Activated T-cell treated with anti-CD3 and anti-CD28 coated beads, Interleukin-2, amount 50 U/mL, for 24 hours (primary cell): ENCODE results near the gene EGFLAM.

Source experiments
- DNase-seq: peaks from one replicate; pipeline ENCODE4 v3.0.0-alpha.2; 2020
- H3K27ac Mint-ChIP-seq: 2 replicates; pipeline ENCODE4 v1.8.0; 2020; ENCODE audit warnings: mild to moderate bottlenecking, mixed read lengths
- H3K27me3 Mint-ChIP-seq: 2 replicates; pipeline ENCODE4 v1.8.0; 2020; ENCODE audit warnings: mixed read lengths
- H3K36me3 Mint-ChIP-seq: 2 replicates; pipeline ENCODE4 v1.8.0; 2020; ENCODE audit warnings: low read depth, mixed read lengths
- H3K4me1 Mint-ChIP-seq: 2 replicates; pipeline ENCODE4 v1.8.0; 2020; ENCODE audit warnings: low read depth, mixed read lengths
- H3K4me3 Mint-ChIP-seq: 2 replicates; pipeline ENCODE4 v1.8.0; 2020; ENCODE audit warnings: mild to moderate bottlenecking, moderate library complexity, mixed read lengths
- H3K9me3 Mint-ChIP-seq: 2 replicates; pipeline ENCODE4 v1.8.0; 2020; ENCODE audit warnings: mixed read lengths

EGFLAM gene

DNA sequence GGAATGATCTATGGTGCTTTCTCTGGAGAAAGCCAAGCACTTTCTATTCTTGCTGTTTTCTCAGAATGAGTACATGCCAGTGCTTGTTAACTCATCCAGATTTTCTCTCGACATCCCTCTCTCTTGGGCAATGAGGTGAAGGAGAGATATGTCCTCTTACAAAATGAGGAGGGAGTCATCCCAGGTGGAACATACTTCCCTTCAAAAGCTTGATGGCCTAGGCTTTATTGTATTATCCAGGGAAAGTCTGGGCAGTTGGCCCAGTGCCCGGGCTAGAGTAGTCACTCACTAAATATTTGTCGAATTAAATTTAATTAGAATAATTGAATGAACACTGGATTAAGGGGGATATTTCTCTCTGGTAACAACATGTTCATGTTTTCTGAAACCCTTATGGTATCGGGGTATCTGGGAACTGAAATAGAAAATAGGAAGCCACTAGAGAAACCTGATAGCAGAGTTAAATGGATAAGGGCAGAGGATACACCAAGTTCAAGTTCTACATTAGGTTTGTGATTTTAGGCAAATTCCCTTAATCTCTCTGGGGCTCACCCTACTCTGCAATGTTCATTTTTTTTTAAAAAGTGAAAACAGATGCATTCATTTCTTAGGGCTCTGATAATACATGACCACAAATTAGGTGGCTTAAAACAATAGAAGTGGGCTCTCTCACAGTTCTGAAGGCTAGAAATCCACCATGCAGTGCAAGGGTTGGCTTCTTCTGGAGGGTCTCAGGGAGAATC is 198.5 kb downstream of the EGFLAM start:
- Mint-ChIP-seq H3K4me1 (peaks cover 24% of the 10 kb centered on the region), H3K36me3 (no peaks in the 10 kb centered on the region), H3K27ac (no peak overlapping the region), H3K4me3 (no peak overlapping the region), H3K9me3 (no peaks in the 10 kb centered on the region), H3K27me3 (peaks cover 85% of the 10 kb centered on the region)
- no peak for DNase-seq

DNA sequence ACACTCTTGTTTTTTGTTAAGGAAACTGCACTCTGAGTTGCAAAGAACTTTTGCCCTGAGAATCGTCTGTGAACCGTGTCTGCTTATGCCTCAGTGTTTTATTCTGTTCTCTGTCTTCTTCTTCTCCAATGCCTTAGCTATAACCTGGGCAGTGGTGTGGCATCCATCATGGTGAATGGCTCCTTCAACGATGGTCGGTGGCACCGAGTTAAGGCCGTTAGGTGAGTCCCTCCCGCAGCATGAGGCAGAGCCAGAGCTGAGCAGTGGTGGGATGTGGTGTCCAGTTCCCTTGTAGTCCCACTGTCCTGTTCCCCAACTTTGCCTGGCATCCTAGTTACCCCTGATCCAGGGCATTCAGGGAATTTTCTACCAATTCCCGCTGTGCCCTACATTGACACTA is 199.8 kb downstream of the EGFLAM start:
- no peak for DNase-seq
- H3K4me3 Mint-ChIP-seq, result no peak overlapping the region
- peaks cover 15% of the 10 kb centered on the region for H3K4me1 Mint-ChIP-seq
- H3K27ac Mint-ChIP-seq, result no peak overlapping the region
- H3K9me3 Mint-ChIP-seq, result no peaks in the 10 kb centered on the region
- no peaks in the 10 kb centered on the region for H3K36me3 Mint-ChIP-seq
- H3K27me3 Mint-ChIP-seq, result peaks cover 84% of the 10 kb centered on the region

DNA sequence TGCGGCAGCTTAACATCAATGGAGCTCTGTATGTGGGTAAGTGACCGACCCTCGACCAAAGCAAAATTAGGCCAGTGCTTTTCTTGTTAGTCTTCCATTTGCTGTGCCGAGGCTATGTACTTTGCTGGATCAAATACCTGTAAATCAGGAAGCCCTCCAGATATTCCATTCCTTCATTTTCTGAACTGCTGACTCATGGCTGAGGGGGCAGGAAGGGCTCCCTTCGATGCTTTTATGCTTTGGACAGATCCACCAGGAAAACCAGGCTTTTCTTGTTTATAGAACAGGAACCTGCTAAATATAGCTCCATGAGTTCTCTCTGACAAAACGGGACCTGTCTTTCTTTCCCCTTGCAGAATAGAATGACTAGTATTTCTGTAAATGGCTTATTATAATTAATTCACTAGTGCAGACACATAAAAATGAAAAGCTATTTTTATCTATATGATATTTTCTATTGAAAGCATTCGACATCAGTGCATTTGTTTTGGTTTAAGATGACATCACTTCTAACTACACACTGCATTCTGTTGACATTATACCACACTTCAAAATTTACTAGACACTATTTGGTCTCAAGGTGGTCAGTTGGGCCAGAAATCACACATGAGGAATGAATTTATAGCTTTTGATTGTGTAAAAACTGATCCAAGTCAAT is 204.7 kb downstream of the EGFLAM start:
- H3K36me3 Mint-ChIP-seq, result no peaks in the 10 kb centered on the region
- no peaks in the 10 kb centered on the region for H3K4me1 Mint-ChIP-seq
- no peak overlapping the region for H3K4me3 Mint-ChIP-seq
- H3K27ac Mint-ChIP-seq, result no peak overlapping the region
- no peaks in the 10 kb centered on the region for H3K9me3 Mint-ChIP-seq
- H3K27me3 Mint-ChIP-seq, result peaks cover 62% of the 10 kb centered on the region
- DNase-seq, result no peak

DNA sequence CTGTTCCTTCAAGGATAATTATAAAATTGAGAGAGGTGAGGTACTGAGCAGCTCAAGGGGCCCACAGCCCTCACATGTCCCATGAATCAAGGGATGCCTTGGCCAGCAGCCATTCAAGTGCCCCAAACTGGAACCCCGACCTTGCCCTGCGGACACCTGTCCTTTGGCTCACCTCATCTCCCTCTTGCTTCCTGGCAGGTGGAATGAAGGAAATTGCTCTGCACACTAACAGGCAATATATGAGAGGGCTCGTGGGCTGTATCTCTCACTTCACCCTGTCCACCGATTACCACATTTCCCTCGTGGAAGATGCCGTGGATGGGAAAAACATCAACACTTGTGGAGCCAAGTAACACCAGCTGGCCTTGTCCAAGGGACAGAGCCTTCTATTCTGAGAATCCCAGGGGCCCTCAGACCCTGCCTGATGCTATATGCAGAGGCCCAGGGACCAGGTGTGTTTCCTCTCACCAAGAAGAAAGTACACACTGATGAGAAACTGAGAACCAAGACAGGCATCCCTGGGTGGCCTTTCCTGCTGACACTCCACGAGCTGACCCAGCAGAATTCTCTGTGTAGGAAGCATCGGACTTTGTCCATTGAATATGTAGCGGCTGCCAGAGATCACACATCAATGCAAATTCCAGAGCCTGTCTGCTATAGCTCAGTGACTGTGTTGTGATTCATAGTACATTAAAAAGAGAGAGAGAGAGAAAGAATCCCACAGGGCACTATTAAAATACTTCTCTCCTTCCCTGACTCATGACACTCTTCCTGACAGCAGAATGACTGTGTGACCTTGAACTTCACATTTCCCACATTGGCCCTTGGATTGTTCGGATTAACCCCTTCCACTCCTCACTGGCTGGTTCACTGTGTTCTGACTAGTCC is 205.5 kb downstream of the EGFLAM start:
- Mint-ChIP-seq H3K9me3 (no peaks in the 10 kb centered on the region), H3K4me1 (no peaks in the 10 kb centered on the region), H3K27me3 (peaks cover 62% of the 10 kb centered on the region), H3K27ac (no peak overlapping the region), H3K36me3 (no peaks in the 10 kb centered on the region), H3K4me3 (no peak overlapping the region)
- no peak for DNase-seq

DNA sequence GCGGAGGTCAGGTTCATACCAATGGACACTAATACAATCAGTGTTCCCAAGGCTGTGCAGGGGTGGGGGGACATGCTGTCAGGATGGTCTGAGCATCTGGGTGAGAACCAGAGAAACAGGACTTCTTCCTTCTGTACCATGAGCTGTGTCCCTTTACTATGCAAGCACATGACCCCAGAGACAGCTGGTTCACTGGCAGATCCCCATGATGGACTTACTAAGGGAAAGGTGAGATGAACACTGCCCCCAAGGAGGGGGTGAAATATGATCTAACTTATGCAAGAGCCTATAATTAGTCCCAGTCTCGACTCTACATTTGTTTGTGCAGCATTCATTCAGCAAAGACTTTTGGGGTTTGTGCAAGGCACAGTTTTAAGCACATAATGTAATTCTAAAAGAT is 206.7 kb downstream of the EGFLAM start:
- H3K36me3 Mint-ChIP-seq, result no peaks in the 10 kb centered on the region

DNA sequence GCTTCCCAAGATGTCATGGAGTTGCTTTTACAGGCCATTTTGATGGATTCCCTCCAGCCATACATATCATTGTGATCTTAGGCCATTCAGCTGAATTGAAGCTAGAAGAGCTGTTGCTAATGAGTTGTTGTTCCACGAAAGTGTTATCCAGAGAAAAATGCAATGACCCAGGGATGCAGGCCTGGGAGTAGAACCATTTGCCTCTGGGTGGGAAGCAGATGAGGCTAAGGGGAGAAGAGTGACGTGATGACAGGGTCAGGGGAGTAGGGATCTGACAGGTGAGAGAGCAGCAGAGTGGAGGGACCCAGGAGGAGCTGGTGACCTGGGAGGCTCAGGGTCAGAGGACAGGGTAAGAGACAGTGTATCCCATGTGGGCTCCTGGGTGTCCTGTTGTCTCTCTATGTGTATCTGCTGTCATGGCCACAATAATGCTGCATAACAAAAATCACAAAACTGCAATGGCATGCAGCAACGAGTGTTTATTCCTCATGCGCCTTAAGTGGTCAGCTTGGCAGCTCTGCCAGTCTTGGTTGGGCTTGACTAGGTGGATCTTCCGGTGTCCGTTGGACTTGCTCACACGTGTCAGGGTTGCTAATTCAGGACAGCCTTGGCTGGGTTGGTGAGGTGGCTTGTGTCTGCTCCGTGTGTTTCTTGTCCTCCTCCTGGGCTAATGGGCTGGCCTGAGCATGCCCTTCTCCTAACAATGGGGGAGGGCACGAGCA is 207.5 kb downstream of the EGFLAM start:
- DNase-seq, result no peak
- no peaks in the 10 kb centered on the region for H3K4me1 Mint-ChIP-seq
- no peaks in the 10 kb centered on the region for H3K36me3 Mint-ChIP-seq
- no peak overlapping the region for H3K27ac Mint-ChIP-seq
- H3K9me3 Mint-ChIP-seq, result no peaks in the 10 kb centered on the region
- peaks cover 57% of the 10 kb centered on the region for H3K27me3 Mint-ChIP-seq
- H3K4me3 Mint-ChIP-seq, result no peak overlapping the region

More for the DNA sequence above, 206.7 kb downstream of the EGFLAM start:
- H3K4me3 Mint-ChIP-seq, result no peak overlapping the region
- H3K4me1 Mint-ChIP-seq, result no peaks in the 10 kb centered on the region
- peaks cover 62% of the 10 kb centered on the region for H3K27me3 Mint-ChIP-seq
- no peak for DNase-seq
- H3K9me3 Mint-ChIP-seq, result no peaks in the 10 kb centered on the region
- H3K27ac Mint-ChIP-seq, result no peak overlapping the region

DNA sequence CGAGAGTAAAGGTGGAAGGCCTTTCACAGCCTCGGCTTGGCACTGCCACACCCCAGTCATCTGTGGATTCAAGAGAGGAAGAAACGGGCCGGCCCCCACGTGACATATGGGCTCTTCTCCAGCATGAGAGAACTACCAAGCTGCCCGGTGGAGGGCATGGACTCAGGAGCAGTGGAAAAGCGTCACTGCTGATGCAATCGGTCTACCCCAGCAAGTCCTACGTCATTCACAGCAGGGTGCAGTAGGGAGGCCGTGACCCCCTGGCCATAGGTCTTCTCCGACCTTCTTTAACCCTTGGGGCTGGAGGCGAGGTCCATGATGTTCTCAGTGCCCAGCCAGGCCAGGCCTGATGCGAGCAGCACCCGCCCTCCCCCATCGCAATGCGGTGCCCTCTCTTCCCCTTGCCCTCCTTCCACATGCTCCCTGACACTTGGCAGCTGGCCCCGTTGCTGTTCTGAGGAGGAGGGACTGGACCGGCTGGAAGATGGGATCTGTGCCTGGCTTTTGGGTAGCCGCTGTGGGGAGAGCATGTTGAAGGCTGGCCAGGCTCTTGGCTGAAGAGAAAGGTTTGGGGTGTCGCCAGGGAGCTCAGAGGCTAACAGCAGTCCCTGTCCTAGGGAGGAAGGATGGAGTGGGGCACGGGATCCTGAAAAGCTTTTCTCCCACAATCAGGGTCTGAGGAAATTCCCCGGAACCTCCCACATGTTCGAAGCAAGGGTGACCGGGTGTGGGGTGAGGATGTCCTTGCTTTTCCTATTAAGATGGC is 208.2 kb downstream of the EGFLAM start:
- Mint-ChIP-seq H3K27me3 (peaks cover 55% of the 10 kb centered on the region), H3K4me3 (no peak overlapping the region), H3K36me3 (no peaks in the 10 kb centered on the region), H3K4me1 (no peaks in the 10 kb centered on the region), H3K27ac (no peak overlapping the region), H3K9me3 (no peaks in the 10 kb centered on the region)
- no peak for DNase-seq

DNA sequence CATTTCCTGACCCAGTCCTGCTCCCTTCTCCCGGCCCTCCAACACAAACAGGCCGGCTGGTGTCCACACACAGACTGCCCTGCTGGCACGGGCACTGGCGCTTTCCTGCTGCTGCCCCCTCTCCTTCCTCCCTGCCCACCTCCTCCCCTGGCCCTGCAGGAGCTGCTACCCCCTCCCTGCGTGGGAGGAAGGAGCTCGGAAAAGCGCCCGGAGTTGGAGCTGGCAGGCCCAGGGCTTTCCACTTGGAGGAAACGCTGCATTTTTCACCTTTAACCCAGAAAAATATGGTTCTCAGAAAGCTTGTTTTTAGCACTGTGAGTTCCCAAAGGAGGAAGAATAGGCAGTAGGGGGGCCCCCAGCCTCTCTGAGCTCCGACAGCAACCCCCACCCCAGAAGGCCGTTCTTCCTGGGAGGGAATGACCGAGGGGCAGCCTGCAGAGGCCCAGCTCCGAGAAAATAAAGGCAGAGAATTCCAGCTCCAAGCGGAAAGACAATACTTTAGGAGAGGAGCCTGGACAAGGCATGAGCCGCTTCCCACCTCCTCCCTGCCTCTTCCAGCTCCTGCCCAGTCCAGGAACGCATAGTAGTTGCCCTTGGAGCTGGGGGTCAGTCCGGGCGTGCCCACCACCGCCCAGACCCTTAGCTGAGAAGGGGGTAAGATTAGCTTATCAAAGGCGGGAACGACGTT is 209.1 kb downstream of the EGFLAM start:
- Mint-ChIP-seq H3K9me3 (no peaks in the 10 kb centered on the region), H3K27ac (no peak overlapping the region), H3K4me1 (no peaks in the 10 kb centered on the region), H3K4me3 (no peak overlapping the region), H3K36me3 (no peaks in the 10 kb centered on the region), H3K27me3 (peaks cover 55% of the 10 kb centered on the region)
- DNase-seq, result no peak

DNA sequence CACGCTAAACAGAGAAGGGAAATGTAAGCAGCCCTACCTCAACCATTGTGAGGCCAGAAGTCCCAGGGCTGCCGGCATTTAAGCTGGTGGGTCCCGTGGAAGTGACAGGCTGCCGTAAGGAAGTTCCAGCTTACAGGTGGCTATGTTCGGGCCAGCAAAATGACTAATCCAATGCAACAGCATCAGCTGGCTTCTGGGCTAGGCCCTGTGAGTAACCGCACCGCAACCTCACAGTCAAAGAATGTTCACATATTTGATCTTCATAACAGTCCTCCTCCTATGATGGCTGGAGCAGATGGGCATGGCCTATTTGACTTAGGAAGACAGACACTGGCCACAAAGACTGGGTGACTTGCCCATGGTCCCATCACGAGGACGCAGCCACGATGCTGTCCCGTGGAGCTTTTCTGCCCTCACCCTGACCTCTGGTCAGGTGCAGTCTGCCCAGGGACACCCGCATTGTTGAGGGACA is 209.9 kb downstream of the EGFLAM start:
- DNase-seq, result no peak
- no peak overlapping the region for H3K4me3 Mint-ChIP-seq
- peaks cover 53% of the 10 kb centered on the region for H3K27me3 Mint-ChIP-seq
- no peaks in the 10 kb centered on the region for H3K9me3 Mint-ChIP-seq
- no peaks in the 10 kb centered on the region for H3K36me3 Mint-ChIP-seq
- no peak overlapping the region for H3K27ac Mint-ChIP-seq
- no peaks in the 10 kb centered on the region for H3K4me1 Mint-ChIP-seq

DNA sequence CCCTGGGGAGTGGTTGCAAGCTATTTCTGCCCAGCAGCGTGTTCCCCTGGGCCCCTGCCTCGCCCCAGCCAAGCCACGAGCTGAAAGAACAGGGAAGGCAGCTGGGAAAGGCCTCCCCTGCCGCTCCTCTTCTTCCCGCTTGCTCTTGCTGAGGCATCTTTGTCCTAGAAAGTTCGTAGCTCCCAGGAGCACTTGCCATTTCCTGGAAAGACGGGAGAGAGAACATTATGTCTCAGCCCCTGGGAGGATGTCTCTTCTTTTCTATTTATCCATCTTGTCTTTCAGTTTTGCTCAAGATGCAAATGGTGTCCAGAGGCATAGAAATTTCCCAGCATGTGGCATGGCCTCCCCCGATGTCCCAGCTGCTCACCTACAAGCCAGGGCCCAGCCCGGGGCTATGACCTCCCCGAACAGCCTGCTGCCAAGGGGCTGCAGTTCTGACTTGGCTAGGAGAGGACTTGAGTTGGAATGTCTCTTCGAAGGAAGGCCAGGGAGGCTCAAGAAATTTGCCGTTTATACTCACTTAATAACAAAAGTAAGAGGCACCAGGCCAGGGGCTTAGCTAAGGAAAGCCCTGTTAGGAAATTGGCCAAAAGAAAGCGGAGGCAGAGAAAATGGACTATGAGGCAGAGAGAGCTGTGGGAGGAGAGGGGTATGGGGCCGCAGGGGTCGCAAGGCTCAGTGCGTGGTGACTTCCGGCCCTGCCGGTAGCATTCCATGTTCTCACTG is 210.8 kb downstream of the EGFLAM start:
- Mint-ChIP-seq H3K36me3 (no peaks in the 10 kb centered on the region), H3K4me3 (no peak overlapping the region), H3K27me3 (peaks cover 54% of the 10 kb centered on the region), H3K9me3 (no peaks in the 10 kb centered on the region), H3K4me1 (no peaks in the 10 kb centered on the region), H3K27ac (no peak overlapping the region)
- no peak for DNase-seq

DNA sequence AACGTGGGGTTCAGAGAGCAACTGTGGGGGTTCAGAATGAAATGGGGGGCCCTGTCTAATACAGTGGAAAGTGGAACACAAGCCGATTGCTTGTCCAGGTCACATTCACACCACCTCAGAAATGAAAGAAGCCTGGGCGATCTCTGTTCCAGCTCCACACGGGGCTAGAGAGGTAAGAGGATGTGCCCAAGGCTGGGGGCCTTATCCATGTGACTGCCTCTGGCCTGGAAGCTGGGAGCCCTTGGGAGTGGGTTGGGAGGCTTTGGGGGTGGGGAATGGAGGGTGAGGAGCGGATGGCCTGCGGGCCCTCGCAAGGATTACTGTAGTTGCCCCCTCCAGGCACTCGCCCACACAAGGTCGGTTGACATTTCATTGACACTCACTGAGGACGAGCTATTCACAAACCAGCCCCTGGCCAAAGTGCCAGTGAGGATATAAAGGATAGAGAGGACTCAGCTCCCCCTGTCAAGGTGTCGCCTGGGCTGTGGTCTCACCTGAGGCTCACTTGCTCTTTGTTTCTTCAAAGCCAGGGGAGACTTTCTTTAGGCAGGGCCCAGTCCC is 211.4 kb downstream of the EGFLAM start:
- no peak for DNase-seq
- Mint-ChIP-seq H3K27ac (no peak overlapping the region), H3K9me3 (no peaks in the 10 kb centered on the region), H3K27me3 (peaks cover 60% of the 10 kb centered on the region), H3K4me1 (no peaks in the 10 kb centered on the region), H3K36me3 (no peaks in the 10 kb centered on the region), H3K4me3 (no peak overlapping the region)

DNA sequence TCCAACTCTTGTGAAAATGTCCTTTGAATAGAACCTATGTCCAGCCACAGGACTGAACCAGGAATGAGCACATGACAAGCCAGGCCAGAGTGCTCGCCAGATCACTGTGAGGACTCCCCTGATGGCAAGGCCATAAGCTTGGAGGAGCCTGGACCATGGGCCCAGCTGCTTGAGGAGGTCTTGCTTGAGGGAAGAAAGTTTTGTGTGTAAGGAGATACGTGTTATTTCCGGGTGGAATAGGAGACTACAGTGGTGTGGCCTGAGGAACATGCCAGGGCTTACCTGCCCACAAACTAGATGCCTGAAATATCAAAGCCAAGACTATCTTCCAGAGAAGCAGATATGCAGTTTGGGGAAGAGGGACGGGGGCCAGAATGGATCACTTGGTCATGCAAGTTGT is 213.3 kb downstream of the EGFLAM start:
- peaks cover 62% of the 10 kb centered on the region for H3K27me3 Mint-ChIP-seq
- no peaks in the 10 kb centered on the region for H3K36me3 Mint-ChIP-seq
- no peaks in the 10 kb centered on the region for H3K4me1 Mint-ChIP-seq
- H3K27ac Mint-ChIP-seq, result no peak overlapping the region
- no peak overlapping the region for H3K4me3 Mint-ChIP-seq
- DNase-seq, result no peak
- H3K9me3 Mint-ChIP-seq, result no peaks in the 10 kb centered on the region
